HG03342 (cell line): ENCODE measurements around the gene NCBP1.
"Not testable (repeated sequence)": the region's sequence is repeated elsewhere in the genome, so short reads cannot be mapped to it uniquely, and the experiment has no call there.

ENCODE experiments used
- ATAC-seq: cut with Tn5 transposase; IDR thresholded peaks from one replicate; pipeline ENCODE4 v1.9.1; 2021; ENCODE audit warnings: mild to moderate bottlenecking, moderate library complexity; ENCODE audit not compliant: unreplicated experiment

Gene NCBP1, protein sequence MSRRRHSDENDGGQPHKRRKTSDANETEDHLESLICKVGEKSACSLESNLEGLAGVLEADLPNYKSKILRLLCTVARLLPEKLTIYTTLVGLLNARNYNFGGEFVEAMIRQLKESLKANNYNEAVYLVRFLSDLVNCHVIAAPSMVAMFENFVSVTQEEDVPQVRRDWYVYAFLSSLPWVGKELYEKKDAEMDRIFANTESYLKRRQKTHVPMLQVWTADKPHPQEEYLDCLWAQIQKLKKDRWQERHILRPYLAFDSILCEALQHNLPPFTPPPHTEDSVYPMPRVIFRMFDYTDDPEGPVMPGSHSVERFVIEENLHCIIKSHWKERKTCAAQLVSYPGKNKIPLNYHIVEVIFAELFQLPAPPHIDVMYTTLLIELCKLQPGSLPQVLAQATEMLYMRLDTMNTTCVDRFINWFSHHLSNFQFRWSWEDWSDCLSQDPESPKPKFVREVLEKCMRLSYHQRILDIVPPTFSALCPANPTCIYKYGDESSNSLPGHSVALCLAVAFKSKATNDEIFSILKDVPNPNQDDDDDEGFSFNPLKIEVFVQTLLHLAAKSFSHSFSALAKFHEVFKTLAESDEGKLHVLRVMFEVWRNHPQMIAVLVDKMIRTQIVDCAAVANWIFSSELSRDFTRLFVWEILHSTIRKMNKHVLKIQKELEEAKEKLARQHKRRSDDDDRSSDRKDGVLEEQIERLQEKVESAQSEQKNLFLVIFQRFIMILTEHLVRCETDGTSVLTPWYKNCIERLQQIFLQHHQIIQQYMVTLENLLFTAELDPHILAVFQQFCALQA

DNA sequence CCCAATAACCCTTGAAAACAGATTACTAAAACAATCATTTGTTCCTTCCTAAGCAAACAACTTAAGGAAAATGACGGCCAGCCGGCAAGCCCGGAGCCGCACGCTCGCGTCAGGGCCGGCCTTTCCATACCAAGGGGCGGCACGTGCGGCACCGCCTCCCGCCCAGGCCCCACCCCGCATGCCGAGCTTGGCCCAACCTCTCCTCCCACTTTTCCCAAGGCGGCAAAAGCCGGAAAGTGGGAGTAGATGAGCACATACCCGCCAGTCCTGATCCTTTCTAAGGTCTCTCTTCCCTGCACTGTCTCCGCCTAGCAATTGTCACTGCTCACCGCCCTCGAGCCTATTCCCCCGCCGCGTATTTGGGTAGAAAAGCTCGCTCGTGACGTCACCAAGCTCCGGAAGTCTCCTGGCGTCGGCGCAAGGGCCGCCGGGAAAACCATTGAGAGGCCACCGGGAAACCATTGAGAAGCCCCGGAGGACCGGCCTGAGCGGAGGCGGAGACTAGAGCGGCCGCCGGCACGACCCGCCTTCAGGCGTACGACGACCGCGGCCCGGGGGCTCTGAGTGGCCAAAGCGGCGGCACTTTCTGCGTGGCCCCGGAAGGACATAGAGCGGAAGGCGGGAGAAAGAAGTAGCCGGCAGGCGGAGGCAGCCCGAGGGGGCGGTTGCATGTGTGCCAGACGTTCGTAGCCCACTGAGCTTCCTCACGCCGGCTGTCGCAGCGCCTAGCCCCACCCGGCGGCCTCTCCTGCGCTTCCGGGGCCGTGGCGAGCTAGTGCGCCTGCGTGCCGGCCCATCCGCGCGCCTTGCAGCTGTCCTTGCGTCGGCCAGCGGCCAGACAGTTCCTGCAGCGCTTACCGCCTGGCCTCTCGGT lies at the start of gene NCBP1, which contains the start of gene TSTD2:
NCBP1 (plus strand) TSS at position 837 of the 874 bp plus-strand sequence. CDS start 61 bp downstream, outside the sequence.
TSTD2 (minus strand) TSS at position 384 of the 874 bp plus-strand sequence. CDS start 5,806 bp downstream, outside the sequence.
- ATAC-seq, result peak; percentile 85

DNA sequence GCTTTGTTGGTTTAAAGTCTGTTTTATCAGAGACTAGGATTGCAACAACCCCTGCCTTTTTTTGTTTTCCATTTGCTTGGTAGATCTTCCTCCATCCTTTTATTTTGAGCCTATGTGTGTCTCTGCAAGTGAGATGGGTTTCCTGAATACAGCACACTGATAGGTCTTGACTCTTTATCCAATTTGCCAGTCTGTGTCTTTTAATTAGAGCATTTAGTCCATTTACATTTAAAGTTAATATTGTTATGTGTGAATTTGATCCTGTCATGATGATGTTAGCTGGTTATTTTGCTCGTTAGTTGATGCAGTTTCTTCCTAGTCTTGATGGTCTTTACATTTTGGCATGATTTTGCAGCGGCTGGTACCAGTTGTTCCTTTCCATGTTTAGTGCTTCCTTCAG lies 48.8 kb upstream of the NCBP1 start:
- ATAC-seq, result not testable (repeated sequence)

DNA sequence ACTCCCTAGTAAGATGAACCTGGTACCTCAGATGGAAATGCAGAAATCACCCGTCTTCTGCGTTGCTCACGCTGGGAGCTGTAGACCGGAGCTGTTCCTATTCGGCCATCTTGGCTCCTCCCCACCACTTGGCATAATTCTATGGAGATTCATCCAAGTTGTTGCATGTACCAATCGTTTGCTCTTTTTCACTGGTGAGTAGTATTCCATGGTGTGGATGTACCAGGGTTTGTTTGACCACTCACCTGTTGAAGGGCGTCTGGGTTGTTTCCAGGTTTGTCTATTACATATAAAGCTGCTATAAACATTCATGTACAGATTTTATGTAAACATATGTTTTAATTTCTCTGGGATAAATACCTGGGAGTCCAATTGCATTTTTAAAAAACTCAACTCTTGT lies 46.7 kb upstream of the NCBP1 start:
- ATAC-seq, result not testable (repeated sequence)

DNA sequence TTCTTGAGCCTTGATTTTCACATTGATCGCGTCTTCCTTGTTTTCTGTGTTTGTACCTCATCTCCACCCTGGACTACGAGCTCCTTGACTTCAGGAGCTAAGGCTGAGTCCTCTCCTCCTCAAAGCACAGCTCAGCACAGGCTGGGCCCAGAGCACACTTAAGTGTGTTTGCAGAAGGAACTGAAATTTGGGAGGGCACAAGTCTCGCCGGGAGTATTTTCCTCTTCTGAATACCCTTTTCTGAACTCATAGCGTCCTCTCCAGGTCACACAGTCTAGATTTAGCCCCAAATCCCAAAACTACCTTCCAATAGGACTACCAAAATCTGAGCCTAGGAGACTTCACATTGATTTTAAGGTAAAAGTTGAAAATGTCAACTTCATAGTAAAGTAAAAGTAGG lies 42.1 kb upstream of the NCBP1 start:
- no peak for ATAC-seq

DNA sequence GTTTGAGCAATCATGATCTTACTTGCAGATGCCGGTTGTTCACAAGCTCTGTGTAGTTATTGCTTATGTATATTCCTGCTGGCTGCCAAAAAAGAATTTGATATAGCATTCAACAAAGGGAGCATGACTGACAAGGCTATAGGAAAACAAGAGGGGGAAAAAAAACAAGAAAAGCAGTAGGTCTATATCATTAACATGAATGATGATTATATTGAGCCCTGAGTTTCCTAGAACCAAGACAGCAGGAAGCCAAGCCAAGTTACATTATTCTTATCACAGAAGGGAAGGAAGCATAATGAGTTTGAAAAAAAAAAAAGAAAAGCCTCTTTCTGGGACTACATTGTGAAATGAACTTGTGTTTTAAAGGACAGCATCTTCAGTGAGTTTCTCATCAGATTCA lies 41.5 kb upstream of the NCBP1 start:
- no peak for ATAC-seq

DNA sequence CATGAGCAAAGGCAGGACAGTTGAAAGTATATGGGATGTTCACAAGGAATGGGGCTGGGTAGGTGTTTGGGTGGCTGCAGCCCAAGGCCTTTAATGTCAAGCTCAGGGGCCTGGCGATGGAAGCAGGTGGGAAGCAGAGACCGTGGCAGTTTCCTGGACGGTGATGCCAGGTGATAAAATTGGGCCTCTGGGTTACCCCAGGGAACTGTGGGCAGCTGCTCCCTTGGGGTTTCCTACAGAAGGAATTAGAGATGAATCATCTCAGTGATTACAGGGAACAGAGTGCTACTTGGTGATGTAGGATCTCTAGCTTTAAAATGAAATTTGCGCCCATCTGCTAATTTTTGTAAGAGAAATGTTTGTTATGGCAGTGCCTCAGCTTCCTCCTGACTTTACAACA lies 39.7 kb upstream of the NCBP1 start:
- no peak for ATAC-seq

DNA sequence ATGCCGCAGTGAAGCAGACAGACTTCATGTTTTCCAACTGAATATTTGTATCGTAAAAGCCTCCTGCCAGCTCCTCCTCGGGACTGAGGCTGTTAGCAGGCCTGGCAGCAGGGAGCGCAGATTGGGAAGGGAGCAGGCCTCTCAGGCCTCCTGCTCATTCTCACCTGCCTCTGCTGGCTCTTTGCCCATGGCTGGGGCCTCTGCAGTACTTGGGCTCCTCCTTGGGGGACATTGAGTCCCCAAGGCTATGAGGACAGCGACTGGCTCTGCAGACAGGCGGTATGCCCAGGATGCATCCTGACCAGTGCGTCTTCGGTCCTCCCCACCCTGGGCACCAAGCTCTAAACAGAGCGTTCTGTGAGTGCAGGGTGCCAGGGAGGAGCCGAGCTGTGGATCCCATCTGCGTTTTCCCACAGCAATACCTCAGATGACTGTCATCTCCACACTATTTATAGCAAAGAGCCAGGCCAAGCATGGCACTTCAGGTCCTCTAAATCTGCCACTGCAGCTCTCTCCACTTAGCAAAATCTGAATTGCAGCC lies 39.2 kb upstream of the NCBP1 start:
- no peak for ATAC-seq

DNA sequence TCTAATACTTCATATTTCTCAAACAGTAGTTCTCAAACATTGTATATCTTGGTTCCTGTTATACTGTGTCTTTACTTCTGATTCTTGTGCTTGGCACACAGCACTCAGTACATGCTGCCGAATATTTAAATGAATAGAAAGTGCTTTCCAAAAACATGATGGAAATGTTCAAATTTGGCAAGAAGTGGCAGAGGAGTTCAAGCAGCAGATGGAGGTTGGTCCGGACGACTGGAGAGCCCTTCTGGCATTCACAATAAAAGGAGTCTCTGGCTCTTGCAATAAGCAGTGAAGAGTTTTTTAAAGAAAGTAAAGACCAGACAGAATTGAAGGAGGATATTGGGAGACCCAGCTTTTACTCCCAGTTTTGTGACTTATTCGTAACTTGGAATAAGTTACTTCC lies 36.7 kb upstream of the NCBP1 start:
- no peak for ATAC-seq

DNA sequence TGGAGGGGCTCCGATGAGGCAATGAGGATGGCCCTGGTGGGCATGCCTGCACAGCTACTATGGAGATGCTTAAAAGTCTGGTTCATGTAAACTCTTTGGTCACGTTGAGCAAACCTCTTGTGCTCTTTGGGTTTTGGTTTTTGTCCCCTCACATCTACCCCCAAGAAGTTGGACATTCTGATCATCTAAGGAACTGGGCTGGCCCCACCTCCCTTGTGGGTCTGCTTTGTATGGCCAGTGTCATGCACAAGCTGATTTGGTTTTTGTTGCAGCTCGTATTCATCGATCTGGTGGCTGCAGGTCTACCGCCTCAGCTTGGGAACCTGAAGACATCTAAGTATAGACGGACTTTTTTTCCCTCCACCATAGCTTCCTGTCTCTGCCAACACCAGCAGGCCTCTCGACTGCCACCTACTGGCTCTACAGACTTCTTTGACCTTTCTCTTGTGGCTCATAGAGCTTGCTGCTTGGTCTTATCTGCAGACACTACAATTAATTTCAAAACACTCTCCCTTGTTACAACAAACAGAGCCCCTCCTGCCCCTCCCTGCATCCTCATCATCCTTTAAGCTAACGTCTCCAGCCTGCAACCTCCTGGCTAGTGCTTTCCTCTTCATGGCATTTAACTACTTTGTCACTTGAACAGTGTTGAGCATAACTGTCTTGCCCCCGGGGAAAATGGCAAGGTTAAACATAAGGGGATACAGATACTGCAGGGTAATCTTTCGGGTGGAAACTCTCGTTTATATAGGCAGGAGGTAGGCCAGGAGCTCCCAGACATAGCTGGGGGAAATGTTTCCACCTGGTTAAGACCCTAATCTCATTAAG lies 34.9 kb upstream of the NCBP1 start:
- ATAC-seq, result peak; percentile 85

DNA sequence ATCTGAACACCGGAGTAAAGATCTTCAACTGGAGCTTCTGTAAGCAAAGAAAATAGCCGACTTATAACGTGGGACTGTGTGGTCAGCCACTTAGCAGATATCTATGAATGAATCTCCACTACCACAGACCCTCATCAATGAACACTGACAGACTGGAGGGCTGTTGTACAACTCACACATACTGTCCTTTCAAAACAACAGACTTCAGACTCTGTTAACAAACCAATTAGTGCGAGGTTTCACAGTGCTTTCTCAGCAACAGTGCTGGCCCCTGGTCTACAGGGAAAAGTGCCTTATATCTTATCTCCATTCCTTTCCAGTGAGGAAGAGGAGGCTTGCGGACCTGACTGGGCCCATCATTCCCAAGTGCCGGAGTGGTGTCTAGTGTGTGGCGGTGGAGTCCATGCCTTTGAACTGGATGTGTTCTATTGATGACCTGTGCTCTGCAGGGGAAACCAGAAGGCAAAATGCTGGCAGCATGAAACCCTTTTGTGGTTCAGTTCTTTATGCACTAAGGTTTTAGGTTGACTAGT lies 34.2 kb upstream of the NCBP1 start:
- no peak for ATAC-seq

DNA sequence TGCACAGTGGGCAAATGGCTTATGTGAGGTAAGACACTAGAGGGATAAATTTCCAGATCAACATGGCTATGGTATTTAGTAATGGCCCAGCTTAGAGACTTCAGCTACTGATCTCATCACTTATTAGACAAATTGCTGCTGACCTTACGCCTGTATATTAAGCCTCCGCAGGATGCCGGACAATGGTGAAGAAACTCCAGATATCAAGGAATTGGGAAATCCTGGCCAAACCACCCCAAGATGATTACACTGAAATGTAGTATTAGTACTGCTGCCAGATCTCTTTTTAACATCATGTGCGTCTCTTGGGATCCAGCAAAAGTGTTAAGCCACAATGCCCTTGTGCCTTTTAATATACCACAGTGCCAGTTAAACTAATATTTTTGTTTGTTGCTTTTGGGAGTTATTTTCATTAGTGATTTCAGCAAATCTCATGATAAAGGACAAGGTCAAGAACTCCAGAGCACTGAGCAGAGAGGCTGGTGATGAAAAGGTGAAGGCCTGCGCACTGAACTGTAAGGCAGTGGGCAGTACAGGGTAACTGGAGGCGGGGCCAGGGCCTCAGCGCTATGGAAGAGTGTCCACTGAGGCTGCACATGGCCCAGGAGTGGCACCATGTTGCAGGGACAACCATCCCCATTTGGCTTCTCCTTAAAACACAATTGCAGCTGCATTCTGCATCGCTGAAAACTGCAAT lies 32.9 kb upstream of the NCBP1 start:
- no peak for ATAC-seq

DNA sequence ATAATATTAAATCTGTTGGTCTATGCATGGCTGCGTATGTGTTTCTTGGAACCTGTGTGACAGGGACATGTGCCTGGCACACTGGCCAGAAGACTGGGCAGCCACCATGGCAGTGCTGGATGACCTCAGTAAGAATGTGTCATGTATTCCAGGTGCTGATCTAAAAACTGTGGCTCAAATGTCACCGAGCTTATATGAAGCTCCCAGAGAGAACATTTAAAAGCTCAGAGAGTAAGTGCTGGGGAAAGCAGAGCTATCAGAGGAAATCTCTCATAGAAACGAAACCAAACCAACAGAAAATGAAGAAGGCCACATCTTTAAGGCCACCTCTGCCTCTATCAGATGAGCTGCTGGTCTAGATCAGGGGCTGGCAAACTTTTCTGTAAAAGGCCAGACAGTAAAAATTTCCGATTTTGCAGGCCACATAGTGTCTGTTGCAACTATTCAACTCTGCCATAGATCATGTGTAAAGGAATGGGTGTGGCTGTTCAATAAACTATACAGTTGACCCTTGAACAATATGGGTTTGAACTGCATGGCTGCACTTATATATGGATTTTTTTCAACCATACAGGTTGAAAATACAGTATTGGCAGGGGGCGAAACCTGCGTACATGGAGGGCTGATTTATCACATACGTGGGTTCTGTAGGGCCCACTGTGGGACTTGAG lies 32.3 kb upstream of the NCBP1 start:
- ATAC-seq, result no peak

DNA sequence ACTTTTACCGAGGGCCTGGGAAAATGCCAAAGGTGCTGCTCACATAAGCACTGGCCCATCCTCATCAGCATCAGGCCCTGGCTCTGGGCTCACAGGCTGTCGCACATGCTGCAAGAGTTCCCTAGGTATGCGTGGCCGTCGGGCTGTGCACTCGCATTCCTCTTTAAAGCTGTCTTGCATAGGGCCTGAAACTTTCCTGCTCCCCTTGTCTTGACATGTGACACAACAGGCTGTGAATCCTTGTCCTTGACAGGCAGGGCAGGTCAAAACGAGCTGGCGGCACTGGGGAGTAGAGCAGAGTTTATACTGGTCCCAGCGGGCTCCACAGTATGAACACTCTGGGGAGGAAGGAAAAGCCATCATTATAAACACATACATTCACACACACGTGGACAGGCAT lies 31.2 kb upstream of the NCBP1 start:
- no peak for ATAC-seq

DNA sequence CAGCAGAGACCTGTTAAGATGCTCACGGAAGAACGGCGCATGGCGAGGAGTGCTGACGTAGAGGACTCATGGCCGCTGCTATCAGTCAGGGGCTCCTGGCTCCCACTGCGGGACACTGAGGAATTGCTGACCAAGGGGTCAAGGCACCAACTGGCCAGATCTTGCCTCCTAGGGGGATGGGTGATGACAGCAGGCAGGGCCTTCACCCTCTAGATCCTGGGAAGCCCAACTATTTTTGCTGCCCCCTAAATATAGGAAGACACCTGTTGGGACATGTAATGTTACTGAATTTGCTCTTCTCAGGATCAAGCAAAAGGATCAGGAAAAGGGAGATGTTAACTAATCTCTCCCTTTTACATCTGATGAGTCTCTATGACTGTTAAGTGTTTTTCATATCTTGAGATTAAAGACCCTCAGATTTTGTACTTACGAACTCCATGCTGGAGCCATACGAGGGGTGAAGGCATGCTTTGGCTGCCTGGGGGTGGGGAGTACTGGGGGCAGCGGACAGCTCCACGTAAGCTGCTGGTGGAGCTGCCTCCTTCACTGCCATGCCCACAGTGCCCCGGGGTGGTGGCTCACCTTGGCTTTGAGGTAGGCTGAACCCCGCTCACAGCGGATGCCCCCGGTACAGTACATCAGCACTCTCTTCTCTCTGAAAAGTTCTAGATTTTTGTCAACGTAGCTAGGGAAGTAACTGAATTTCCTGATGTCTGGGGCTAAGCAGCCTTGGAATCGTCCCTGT lies 28.5 kb upstream of the NCBP1 start:
- ATAC-seq, result no peak

DNA sequence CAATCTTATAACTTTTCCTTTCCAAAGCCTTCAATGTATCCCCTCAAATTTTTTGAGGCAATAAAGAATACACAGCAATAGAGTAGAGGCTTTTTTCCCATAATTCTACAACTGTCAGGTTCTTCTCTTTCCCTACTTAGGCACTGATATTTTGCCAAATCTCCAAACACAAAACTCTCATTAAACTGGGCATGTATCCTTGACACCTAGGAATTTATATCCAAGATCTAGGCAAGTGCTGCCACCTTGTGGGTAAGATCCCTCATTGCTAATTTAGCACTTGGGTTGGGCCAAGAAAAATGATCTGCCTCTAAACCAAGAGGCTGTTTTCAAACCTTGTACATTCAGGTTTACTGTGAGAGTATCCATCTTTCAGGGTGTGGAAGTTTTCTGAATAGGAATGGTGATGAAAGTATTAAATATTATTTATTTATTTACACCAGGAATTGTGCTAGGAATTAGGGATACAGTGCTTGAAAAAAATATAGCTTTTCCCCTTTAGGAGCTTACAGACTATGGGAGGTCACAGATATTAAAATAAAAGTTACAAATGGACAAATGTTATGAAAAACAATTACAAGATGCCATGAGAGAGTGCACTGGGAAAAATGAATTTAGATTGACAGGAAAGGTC lies 18.1 kb upstream of the NCBP1 start:
- ATAC-seq, result no peak

DNA sequence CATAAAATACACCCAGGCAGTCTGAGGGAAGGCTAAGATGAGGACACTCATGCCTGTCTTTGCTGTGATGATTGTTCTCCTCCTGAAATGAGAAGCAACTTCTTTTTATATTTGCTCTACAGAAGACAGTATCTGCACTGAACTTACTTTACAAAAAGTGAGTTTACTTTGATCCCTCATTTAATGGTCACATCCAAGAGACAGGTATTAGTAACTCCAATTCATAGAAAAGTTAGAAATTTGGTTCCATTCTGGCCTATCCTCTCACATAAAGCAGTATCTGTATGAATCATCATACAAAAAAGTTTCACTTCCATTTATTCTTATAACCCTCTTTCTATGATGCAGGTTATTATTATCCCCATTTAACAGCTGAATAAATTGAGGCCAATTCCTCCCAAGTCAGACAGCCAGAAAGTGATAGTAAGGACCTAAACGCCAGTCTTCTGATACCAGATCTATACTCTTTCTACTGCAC lies 15.6 kb upstream of the NCBP1 start:
- ATAC-seq, result no peak

DNA sequence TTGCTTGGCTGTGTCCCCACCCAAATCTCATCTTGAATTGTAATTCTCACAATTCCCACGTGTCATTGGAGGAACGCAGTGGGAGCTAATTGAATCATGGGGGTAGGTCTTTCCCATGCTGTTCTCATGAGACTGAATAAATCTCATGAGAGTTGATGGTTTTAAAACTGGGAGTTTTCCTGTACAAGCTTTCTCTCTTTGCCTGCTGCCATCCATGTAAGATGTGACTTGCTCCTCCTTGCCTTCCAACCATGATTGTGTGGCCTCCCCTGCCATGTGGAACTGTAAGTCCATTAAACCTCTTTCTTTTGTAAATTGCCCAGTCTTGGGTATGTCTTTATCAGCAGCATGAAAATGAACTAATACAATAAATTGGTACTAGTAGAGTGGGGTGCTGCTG lies 13.6 kb upstream of the NCBP1 start:
- ATAC-seq, result not testable (repeated sequence)
